WTC11 (cell line): Measurements from ENCODE around the gene FAM78B. TPM values are rescaled to one million over a fixed set of nuclear protein-coding genes. Genes with fewer than 3 reads are reported as not detected.

ENCODE experiments used
- ATAC-seq: fragments of 200-7000 bp; cut with Tn5 transposase; 2 replicates; pipeline ENCODE4 v1.10.0; 2021; ENCODE audit warnings: mild to moderate bottlenecking, moderate library complexity
- CTCF ChIA-PET: fragments of 300-600 bp; sonication (Branson Sonifier 250); formaldehyde crosslinking; loops from one replicate; lab custom pipeline; 2021; ENCODE audit warnings: antibody characterized with exemption; lab: Charles Lee
- POLR2A ChIA-PET: fragments of 350-600 bp; sonication (Branson Sonifier 250); formaldehyde crosslinking; loops from one replicate; lab custom pipeline; 2021; ENCODE audit warnings: antibody characterized with exemption; lab: Charles Lee
- DNase-seq: peaks from one replicate; pipeline ENCODE4 v3.0.0; 2021; ENCODE audit warnings: low spot score
- H3K27ac Mint-ChIP-seq: 2 replicates; pipeline ENCODE4 v1.8.0; 2021; ENCODE audit warnings: mixed read lengths
- H3K27me3 Mint-ChIP-seq: 2 replicates; pipeline ENCODE4 v1.8.0; 2021; ENCODE audit warnings: low read depth, mild to moderate bottlenecking, moderate library complexity, mixed read lengths
- H3K36me3 Mint-ChIP-seq: 2 replicates; pipeline ENCODE4 v1.8.0; 2021; ENCODE audit warnings: mixed read lengths
- H3K4me1 Mint-ChIP-seq: 2 replicates; pipeline ENCODE4 v1.8.0; 2022; ENCODE audit warnings: mixed read lengths
- H3K4me3 Mint-ChIP-seq: 2 replicates; pipeline ENCODE4 v1.8.0; 2021; ENCODE audit warnings: mild to moderate bottlenecking, moderate library complexity, mixed read lengths
- H3K9me3 Mint-ChIP-seq: 2 replicates; pipeline ENCODE4 v1.8.0; 2021; ENCODE audit warnings: mixed read lengths
- CBFB ChIP-seq: sonication (generic); formaldehyde crosslinking; IDR thresholded peaks from 2 replicates; pipeline ENCODE4 v1.8.1; 2022; ENCODE audit warnings: mild to moderate bottlenecking, low read depth, missing genetic modification reagents
- ESRRA ChIP-seq: sonication (generic); formaldehyde crosslinking; IDR thresholded peaks from 2 replicates; pipeline ENCODE4 v1.8.1; 2022; ENCODE audit warnings: mild to moderate bottlenecking, missing genetic modification reagents, borderline replicate concordance
- FOXJ3 ChIP-seq: sonication (generic); formaldehyde crosslinking; IDR thresholded peaks from 2 replicates; pipeline ENCODE4 v1.9.0; 2021; ENCODE audit warnings: missing genetic modification reagents, mild to moderate bottlenecking, borderline replicate concordance
- JUN ChIP-seq: sonication (generic); formaldehyde crosslinking; IDR thresholded peaks from 2 replicates; pipeline ENCODE4 v1.8.0; 2023; ENCODE audit warnings: mild to moderate bottlenecking, missing genetic modification reagents
- NR1H2 ChIP-seq: sonication (generic); formaldehyde crosslinking; IDR thresholded peaks from 2 replicates; pipeline ENCODE4 v1.9.0; 2021; ENCODE audit warnings: mild to moderate bottlenecking, moderate library complexity, missing genetic modification reagents
- PRRX2 ChIP-seq: fragments of 250-450 bp; sonication (Bioruptor Pico); IDR thresholded peaks from 2 replicates; pipeline ENCODE4 v1.8.0; 2021; ENCODE audit warnings: mild to moderate bottlenecking
- RELA ChIP-seq: sonication (generic); formaldehyde crosslinking; IDR thresholded peaks from 2 replicates; pipeline ENCODE4 v1.8.1; 2022; ENCODE audit warnings: missing genetic modification reagents, mild to moderate bottlenecking, borderline replicate concordance
- TEAD1 ChIP-seq: sonication (generic); formaldehyde crosslinking; IDR thresholded peaks from 2 replicates; pipeline ENCODE4 v1.8.0; 2022; ENCODE audit warnings: mild to moderate bottlenecking, missing genetic modification reagents
- ZNF121 ChIP-seq: sonication (generic); formaldehyde crosslinking; IDR thresholded peaks from 2 replicates; pipeline ENCODE4 v1.8.0; 2023; ENCODE audit warnings: missing genetic modification reagents
- ZNF396 ChIP-seq: fragments of 250-450 bp; sonication (Bioruptor Pico); IDR thresholded peaks from 2 replicates; pipeline ENCODE4 v1.8.0; 2021; ENCODE audit warnings: mild to moderate bottlenecking, moderate library complexity, borderline replicate concordance
- total RNA-seq: library from RNA; stranded (reverse); gene quantifications from 3 replicates; pipeline ENCODE4 v1.2.3, GENCODE V29; 2021
- TF ChIP-seq, protein P1 (sequence below): fragments of 250-450 bp; sonication (Bioruptor Pico); IDR thresholded peaks from 2 replicates; pipeline ENCODE4 v1.9.0; 2021; ENCODE audit warnings: mild to moderate bottlenecking, borderline replicate concordance
- TF ChIP-seq, protein P2 (sequence below): sonication (generic); formaldehyde crosslinking; IDR thresholded peaks from 2 replicates; pipeline ENCODE4 v1.8.1; 2023; ENCODE audit warnings: mild to moderate bottlenecking, missing genetic modification reagents
- TF ChIP-seq, protein P3 (sequence below): sonication (generic); formaldehyde crosslinking; conservative IDR thresholded peaks from 2 replicates; pipeline ENCODE4 v1.8.1; 2023; ENCODE audit warnings: mild to moderate bottlenecking, low read depth, missing genetic modification reagents, moderate library complexity
- TF ChIP-seq, protein P4 (sequence below): sonication (generic); formaldehyde crosslinking; IDR thresholded peaks from 2 replicates; pipeline ENCODE4 v1.8.1; 2022; ENCODE audit warnings: mild to moderate bottlenecking, missing genetic modification reagents, moderate library complexity, borderline replicate concordance
- TF ChIP-seq, protein P5 (sequence below): sonication (generic); formaldehyde crosslinking; IDR thresholded peaks from 2 replicates; pipeline ENCODE4 v1.8.1; 2022; ENCODE audit warnings: mild to moderate bottlenecking, moderate library complexity, missing genetic modification reagents

Gene FAM78B
- total RNA-seq, 1 experiment from 2014 or later = 2.6 TPM

DNA sequence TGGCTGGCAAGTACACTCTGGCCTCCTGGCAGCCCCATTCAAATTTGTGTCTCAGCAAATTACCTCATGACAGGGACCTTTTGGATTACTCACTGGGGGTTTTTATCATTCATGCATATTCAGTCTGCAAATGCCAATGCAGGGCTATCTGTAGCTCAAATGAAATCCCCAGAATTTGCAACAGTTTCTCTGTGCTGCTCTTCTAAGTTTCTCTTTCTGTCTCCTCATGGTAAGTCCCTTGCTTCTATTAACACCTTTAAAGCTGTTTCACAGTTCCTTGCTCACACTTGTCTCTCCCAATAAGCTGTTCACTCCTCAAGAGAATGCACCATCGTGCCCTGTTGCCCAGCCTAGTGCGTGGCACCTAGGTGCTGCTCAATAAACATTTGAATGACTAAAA is 3.3 kb upstream of the FAM78B start (continued):
- TF ChIP-seq, protein P1, sequence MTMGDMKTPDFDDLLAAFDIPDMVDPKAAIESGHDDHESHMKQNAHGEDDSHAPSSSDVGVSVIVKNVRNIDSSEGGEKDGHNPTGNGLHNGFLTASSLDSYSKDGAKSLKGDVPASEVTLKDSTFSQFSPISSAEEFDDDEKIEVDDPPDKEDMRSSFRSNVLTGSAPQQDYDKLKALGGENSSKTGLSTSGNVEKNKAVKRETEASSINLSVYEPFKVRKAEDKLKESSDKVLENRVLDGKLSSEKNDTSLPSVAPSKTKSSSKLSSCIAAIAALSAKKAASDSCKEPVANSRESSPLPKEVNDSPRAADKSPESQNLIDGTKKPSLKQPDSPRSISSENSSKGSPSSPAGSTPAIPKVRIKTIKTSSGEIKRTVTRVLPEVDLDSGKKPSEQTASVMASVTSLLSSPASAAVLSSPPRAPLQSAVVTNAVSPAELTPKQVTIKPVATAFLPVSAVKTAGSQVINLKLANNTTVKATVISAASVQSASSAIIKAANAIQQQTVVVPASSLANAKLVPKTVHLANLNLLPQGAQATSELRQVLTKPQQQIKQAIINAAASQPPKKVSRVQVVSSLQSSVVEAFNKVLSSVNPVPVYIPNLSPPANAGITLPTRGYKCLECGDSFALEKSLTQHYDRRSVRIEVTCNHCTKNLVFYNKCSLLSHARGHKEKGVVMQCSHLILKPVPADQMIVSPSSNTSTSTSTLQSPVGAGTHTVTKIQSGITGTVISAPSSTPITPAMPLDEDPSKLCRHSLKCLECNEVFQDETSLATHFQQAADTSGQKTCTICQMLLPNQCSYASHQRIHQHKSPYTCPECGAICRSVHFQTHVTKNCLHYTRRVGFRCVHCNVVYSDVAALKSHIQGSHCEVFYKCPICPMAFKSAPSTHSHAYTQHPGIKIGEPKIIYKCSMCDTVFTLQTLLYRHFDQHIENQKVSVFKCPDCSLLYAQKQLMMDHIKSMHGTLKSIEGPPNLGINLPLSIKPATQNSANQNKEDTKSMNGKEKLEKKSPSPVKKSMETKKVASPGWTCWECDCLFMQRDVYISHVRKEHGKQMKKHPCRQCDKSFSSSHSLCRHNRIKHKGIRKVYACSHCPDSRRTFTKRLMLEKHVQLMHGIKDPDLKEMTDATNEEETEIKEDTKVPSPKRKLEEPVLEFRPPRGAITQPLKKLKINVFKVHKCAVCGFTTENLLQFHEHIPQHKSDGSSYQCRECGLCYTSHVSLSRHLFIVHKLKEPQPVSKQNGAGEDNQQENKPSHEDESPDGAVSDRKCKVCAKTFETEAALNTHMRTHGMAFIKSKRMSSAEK (CRISPR knock-in tag) = no peak
- TF ChIP-seq TEAD1 = no peak
- TF ChIP-seq ZNF121 (CRISPR knock-in tag) = no peak
- TF ChIP-seq, protein P2, sequence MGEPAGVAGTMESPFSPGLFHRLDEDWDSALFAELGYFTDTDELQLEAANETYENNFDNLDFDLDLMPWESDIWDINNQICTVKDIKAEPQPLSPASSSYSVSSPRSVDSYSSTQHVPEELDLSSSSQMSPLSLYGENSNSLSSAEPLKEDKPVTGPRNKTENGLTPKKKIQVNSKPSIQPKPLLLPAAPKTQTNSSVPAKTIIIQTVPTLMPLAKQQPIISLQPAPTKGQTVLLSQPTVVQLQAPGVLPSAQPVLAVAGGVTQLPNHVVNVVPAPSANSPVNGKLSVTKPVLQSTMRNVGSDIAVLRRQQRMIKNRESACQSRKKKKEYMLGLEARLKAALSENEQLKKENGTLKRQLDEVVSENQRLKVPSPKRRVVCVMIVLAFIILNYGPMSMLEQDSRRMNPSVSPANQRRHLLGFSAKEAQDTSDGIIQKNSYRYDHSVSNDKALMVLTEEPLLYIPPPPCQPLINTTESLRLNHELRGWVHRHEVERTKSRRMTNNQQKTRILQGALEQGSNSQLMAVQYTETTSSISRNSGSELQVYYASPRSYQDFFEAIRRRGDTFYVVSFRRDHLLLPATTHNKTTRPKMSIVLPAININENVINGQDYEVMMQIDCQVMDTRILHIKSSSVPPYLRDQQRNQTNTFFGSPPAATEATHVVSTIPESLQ = no peak
- TF ChIP-seq, protein P3, sequence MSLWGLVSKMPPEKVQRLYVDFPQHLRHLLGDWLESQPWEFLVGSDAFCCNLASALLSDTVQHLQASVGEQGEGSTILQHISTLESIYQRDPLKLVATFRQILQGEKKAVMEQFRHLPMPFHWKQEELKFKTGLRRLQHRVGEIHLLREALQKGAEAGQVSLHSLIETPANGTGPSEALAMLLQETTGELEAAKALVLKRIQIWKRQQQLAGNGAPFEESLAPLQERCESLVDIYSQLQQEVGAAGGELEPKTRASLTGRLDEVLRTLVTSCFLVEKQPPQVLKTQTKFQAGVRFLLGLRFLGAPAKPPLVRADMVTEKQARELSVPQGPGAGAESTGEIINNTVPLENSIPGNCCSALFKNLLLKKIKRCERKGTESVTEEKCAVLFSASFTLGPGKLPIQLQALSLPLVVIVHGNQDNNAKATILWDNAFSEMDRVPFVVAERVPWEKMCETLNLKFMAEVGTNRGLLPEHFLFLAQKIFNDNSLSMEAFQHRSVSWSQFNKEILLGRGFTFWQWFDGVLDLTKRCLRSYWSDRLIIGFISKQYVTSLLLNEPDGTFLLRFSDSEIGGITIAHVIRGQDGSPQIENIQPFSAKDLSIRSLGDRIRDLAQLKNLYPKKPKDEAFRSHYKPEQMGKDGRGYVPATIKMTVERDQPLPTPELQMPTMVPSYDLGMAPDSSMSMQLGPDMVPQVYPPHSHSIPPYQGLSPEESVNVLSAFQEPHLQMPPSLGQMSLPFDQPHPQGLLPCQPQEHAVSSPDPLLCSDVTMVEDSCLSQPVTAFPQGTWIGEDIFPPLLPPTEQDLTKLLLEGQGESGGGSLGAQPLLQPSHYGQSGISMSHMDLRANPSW (CRISPR knock-in tag) = no peak
- no peak for TF ChIP-seq CBFB
- no peak for TF ChIP-seq ESRRA (CRISPR knock-in tag)
- no peak for TF ChIP-seq PRRX2
- no peak for TF ChIP-seq JUN (CRISPR knock-in tag)
- TF ChIP-seq, protein P4, sequence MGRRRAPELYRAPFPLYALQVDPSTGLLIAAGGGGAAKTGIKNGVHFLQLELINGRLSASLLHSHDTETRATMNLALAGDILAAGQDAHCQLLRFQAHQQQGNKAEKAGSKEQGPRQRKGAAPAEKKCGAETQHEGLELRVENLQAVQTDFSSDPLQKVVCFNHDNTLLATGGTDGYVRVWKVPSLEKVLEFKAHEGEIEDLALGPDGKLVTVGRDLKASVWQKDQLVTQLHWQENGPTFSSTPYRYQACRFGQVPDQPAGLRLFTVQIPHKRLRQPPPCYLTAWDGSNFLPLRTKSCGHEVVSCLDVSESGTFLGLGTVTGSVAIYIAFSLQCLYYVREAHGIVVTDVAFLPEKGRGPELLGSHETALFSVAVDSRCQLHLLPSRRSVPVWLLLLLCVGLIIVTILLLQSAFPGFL = no peak
- TF ChIP-seq FOXJ3 (CRISPR knock-in tag) = no peak
- no peak for TF ChIP-seq NR1H2 (CRISPR knock-in tag)
- no peak for TF ChIP-seq RELA

DNA sequence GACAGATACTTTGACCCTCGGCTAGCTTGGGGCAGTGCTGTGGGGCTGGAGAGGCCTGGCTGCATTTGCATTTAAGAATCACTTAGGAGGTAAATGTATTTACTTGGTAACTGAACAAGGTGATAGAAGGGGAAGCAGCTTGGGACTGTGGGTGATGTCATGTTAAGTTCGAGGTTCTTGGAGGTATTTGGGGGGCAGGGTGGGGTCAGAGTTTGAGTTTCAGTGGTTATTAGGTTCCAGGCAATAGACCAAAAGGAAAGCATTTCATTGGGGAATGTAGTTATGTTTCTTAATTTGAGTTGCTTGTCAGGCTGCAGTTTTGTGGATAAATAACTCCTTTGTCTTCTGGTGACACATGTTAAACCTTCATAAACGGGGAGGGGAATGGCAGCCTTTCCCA is 2.4 kb upstream of the FAM78B start:
- TF ChIP-seq, protein P5, sequence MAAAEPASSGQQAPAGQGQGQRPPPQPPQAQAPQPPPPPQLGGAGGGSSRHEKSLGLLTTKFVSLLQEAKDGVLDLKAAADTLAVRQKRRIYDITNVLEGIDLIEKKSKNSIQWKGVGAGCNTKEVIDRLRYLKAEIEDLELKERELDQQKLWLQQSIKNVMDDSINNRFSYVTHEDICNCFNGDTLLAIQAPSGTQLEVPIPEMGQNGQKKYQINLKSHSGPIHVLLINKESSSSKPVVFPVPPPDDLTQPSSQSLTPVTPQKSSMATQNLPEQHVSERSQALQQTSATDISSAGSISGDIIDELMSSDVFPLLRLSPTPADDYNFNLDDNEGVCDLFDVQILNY (CRISPR knock-in tag) = no peak
- TF ChIP-seq RELA = no peak
- TF ChIP-seq ZNF396 (CRISPR knock-in tag) = no peak
- Mint-ChIP-seq H3K36me3 (no peaks in the 10 kb centered on the region), H3K27ac (no peak overlapping the region), H3K9me3 (no peaks in the 10 kb centered on the region), H3K27me3 (peaks cover 30% of the 10 kb centered on the region), H3K4me1 (peaks cover 26% of the 10 kb centered on the region), H3K4me3 (no peak overlapping the region)
- DNase-seq = no peak
- no peak for ATAC-seq
- ChIA-PET CTCF (no interaction called here), POLR2A (no interaction called here)
